IMR-90 (cell line): ENCODE results near the gene PDGFA. TPM values are rescaled to one million over a fixed set of nuclear protein-coding genes. Genes with fewer than 3 reads are reported as not detected.
A peak's percentile ranks its signal among the peaks of the same experiment; 100 is the strongest.

Source experiments
- ATAC-seq: fragments of 200-7000 bp; cut with Tn5 transposase; 2 replicates; pipeline ENCODE4 v1.9.1; 2020; ENCODE audit warnings: low read depth, mild to moderate bottlenecking, moderate library complexity
- BruUV-seq: library from RNA; stranded (reverse); fragments of 400-500 nt; replicated peaks from 2 replicates; lab custom pipeline; 2021; lab: Mats Ljungman, UMichigan
- CTCF ChIA-PET: fragments of 300-600 bp; formaldehyde crosslinking; extraction: SDS; loops from one replicate; lab custom pipeline; 2021; ENCODE audit warnings: antibody characterized with exemption; lab: Yijun Ruan, JAX
- POLR2A ChIA-PET: fragments of 300-600 bp; sonication (Branson Sonifier 250); formaldehyde crosslinking; loops from one replicate; lab custom pipeline; 2022; ENCODE audit warnings: antibody characterized with exemption; ENCODE audit not compliant: unreplicated experiment; lab: Charles Lee
- DNase-seq: peaks from one replicate; pipeline ENCODE4 v3.0.0; 2013
- H2AFZ ChIP-seq: replicated peaks from 2 replicates; pipeline ENCODE3; 2013; ENCODE audit warnings: low read length, mild to moderate bottlenecking; ENCODE audit not compliant: poor library complexity
- H2AK5ac ChIP-seq: 2 replicates; pipeline ENCODE4 v1.6.1; 2013; ENCODE audit warnings: low read depth, low read length, inconsistent platforms
- H2AK9ac ChIP-seq: replicated peaks from 2 replicates; pipeline ENCODE3; 2013; ENCODE audit warnings: mild to moderate bottlenecking, low read depth, low read length, moderate library complexity; ENCODE audit not compliant: poor library complexity
- H2BK120ac ChIP-seq: 2 replicates; pipeline ENCODE4 v1.6.1; 2013; ENCODE audit warnings: low read depth, low read length, inconsistent platforms
- H2BK15ac ChIP-seq: 3 replicates; pipeline ENCODE4 v1.6.1; 2013; ENCODE audit warnings: low read depth, low read length, inconsistent platforms
- H2BK20ac ChIP-seq: 2 replicates; pipeline ENCODE4 v1.6.1; 2013; ENCODE audit warnings: low read depth, mild to moderate bottlenecking, inconsistent platforms, low read length, moderate library complexity
- H2BK5ac ChIP-seq: 2 replicates; pipeline ENCODE4 v1.6.1; 2013; ENCODE audit warnings: mild to moderate bottlenecking, low read depth, low read length, inconsistent platforms; ENCODE audit not compliant: poor library complexity, severe bottlenecking
- H3K14ac ChIP-seq: replicated peaks from 2 replicates; pipeline ENCODE4 v1.6.1; 2013; ENCODE audit warnings: low read depth, low read length, inconsistent platforms
- H3K18ac ChIP-seq: 2 replicates; pipeline ENCODE4 v1.6.1; 2013; ENCODE audit warnings: low read depth, low read length, control low read depth
- H3K23ac ChIP-seq: 2 replicates; pipeline ENCODE4 v1.6.1; 2013; ENCODE audit warnings: low read depth, low read length, inconsistent platforms
- H3K27ac ChIP-seq: 2 replicates; pipeline ENCODE4 v1.5.1; 2013; ENCODE audit warnings: mild to moderate bottlenecking, control low read depth, low read length; ENCODE audit not compliant: insufficient read depth
- H3K27me3 ChIP-seq: 2 replicates; pipeline ENCODE4 v1.6.1; 2013; ENCODE audit warnings: low read length; ENCODE audit not compliant: control insufficient read depth, insufficient read depth
- H3K36me3 ChIP-seq: 2 replicates; pipeline ENCODE4 v1.6.1; 2013; ENCODE audit warnings: low read length, mixed read lengths; ENCODE audit not compliant: control insufficient read depth, insufficient read depth
- H3K4ac ChIP-seq: 2 replicates; pipeline ENCODE4 v1.6.1; 2013; ENCODE audit warnings: low read depth, low read length, inconsistent platforms
- H3K4me1 ChIP-seq: 2 replicates; pipeline ENCODE4 v1.6.1; 2013; ENCODE audit warnings: low read length, mixed read lengths; ENCODE audit not compliant: control insufficient read depth, insufficient read depth
- H3K4me2 ChIP-seq: 2 replicates; pipeline ENCODE4 v1.6.1; 2013; ENCODE audit warnings: low read depth, mild to moderate bottlenecking, control low read depth, low read length, moderate library complexity
- H3K4me3 ChIP-seq: 2 replicates; pipeline ENCODE4 v1.5.1; 2013; ENCODE audit warnings: low read depth, mild to moderate bottlenecking, control low read depth, low read length, moderate library complexity; ENCODE audit not compliant: insufficient read depth
- H3K56ac ChIP-seq: 2 replicates; pipeline ENCODE4 v1.6.1; 2013; ENCODE audit warnings: low read length, inconsistent platforms; ENCODE audit not compliant: insufficient read depth; ENCODE audit errors: extremely low read depth
- H3K79me1 ChIP-seq, 2 experiments: 2 replicates each; pipeline ENCODE4 v1.6.1; 2013; ENCODE audit warnings: low read length in 2 of 2, inconsistent platforms in 1 of 2, low read depth in 1 of 2
- H3K9ac ChIP-seq: 2 replicates; pipeline ENCODE4 v1.6.1; 2013; ENCODE audit warnings: low read depth, low read length, control low read depth
- H3K9me1 ChIP-seq: 2 replicates; pipeline ENCODE4 v1.6.1; 2013; ENCODE audit warnings: low read length, inconsistent platforms; ENCODE audit not compliant: insufficient read depth
- H3K9me3 ChIP-seq: 2 replicates; pipeline ENCODE4 v1.6.1; 2013; ENCODE audit warnings: low read length; ENCODE audit not compliant: control insufficient read depth, insufficient read depth
- H4K20me1 ChIP-seq: 2 replicates; pipeline ENCODE4 v1.6.1; 2013; ENCODE audit warnings: low read length, inconsistent platforms; ENCODE audit not compliant: insufficient read depth
- H4K5ac ChIP-seq: 2 replicates; pipeline ENCODE4 v1.6.1; 2013; ENCODE audit warnings: mild to moderate bottlenecking, low read depth, low read length, control low read depth
- H4K8ac ChIP-seq, 2 experiments: 2 replicates each; pipeline ENCODE4 v1.6.1; 2013; ENCODE audit warnings: low read depth in 2 of 2, low read length in 2 of 2, control low read depth in 1 of 2, inconsistent platforms in 1 of 2
- H4K91ac ChIP-seq: 2 replicates; pipeline ENCODE4 v1.6.1; 2013; ENCODE audit warnings: low read depth, low read length, inconsistent platforms; ENCODE audit not compliant: insufficient read depth
- CTCF ChIP-seq: conservative IDR thresholded peaks from 2 replicates; pipeline ENCODE4 v1.5.1; 2012; ENCODE audit warnings: mild to moderate bottlenecking, low read depth, low read length, improper control_type of control experiment
- ELK1 ChIP-seq: fragments of 150-350 bp; IDR thresholded peaks from 2 replicates; pipeline ENCODE4 v1.6.1; 2016; ENCODE audit warnings: low read depth, mild to moderate bottlenecking, low read length, moderate library complexity, borderline replicate concordance
- FOS ChIP-seq: fragments of 150-350 bp; IDR thresholded peaks from 2 replicates; pipeline ENCODE4 v1.6.1; 2016; ENCODE audit warnings: low read depth, low read length
- MXI1 ChIP-seq: IDR thresholded peaks from 2 replicates; pipeline ENCODE4 v1.6.1; 2012; ENCODE audit warnings: low read depth, mild to moderate bottlenecking, low read length, moderate library complexity, borderline replicate concordance
- NFE2L2 ChIP-seq: fragments of 150-350 bp; IDR thresholded peaks from 2 replicates; pipeline ENCODE4 v1.6.1; 2016; ENCODE audit warnings: low read depth, mild to moderate bottlenecking, low read length
- POLR2A ChIP-seq: IDR thresholded peaks from 2 replicates; pipeline ENCODE4 v1.6.1; 2012; ENCODE audit warnings: mild to moderate bottlenecking, low read depth, low read length
- RAD21 ChIP-seq: IDR thresholded peaks from 2 replicates; pipeline ENCODE4 v1.6.1; 2012; ENCODE audit warnings: low read length, improper control_type of control experiment
- RCOR1 ChIP-seq: IDR thresholded peaks from 2 replicates; pipeline ENCODE4 v1.6.1; 2012; ENCODE audit warnings: mild to moderate bottlenecking, low read length, improper control_type of control experiment; ENCODE audit not compliant: insufficient replicate concordance
- SMC3 ChIP-seq: fragments of 150-350 bp; IDR thresholded peaks from 2 replicates; pipeline ENCODE4 v1.6.1; 2016; ENCODE audit warnings: low read depth, mild to moderate bottlenecking, antibody characterized with exemption, low read length, moderate library complexity
- USF2 ChIP-seq: fragments of 150-350 bp; IDR thresholded peaks from 2 replicates; pipeline ENCODE4 v1.6.1; 2017; ENCODE audit warnings: mild to moderate bottlenecking, antibody characterized with exemption, low read length, low read depth
- WGBS, 2 experiments: methylation state at CpG; one replicate each; pipeline versions ENCODE4 v1.1.5 to v1.1.7; 2013; ENCODE audit warnings: missing lambda C conversion rate in 2 of 2; ENCODE audit not compliant: insufficient read length in 1 of 2; ENCODE audit errors: extremely low coverage in 2 of 2; 5-methylcytosine and 5-hydroxymethylcytosine counted together
- dilution Hi-C: fragments of 300-500 bp; cut with HindIII; formaldehyde crosslinking; loops from one replicate; pipeline ENCODE4 v1.14.3; 2018; ENCODE audit warnings: low sequenced_read_pairs; ENCODE audit not compliant: unreplicated experiment
- in situ Hi-C: fragments of 300-500 bp; cut with MboI; formaldehyde crosslinking; loops from 3 replicates; pipeline ENCODE4 v1.14.3; 2019; ENCODE audit warnings: low sequenced_read_pairs, inconsistent platforms, mixed read lengths
- intact Hi-C: fragments of 100-400 bp; cut with micrococcal nuclease; formaldehyde crosslinking; loops from 2 replicates; pipeline ENCODE4 v1.10.0; 2022
- polyA plus RNA-seq, 3 experiments: library from polyadenylated mRNA; depleted of rRNA; stranded (reverse); fragments of >200 nt; gene quantifications; 2 replicates each; pipeline ENCODE4 v1.2.3, GENCODE V29; 2012; ENCODE audit warnings: low replicate concordance in 1 of 3
- total RNA-seq: library from RNA; depleted of rRNA; stranded (reverse); fragments of >200 nt; gene quantifications from 2 replicates; pipeline ENCODE4 v1.2.3, GENCODE V29; 2012

The PDGFA gene
- total and polyA plus RNA-seq, 2 of the 4 experiments (the other 2 are of a cell fraction): 3.3 to 3.8 TPM

GRCh38 chr7:482521-483083 is 37.0 kb downstream of the PDGFA start:
- Histone ChIP-seq H3K9me1 (peaks cover 3% of the 10 kb centered on the region), H4K8ac (no peak overlapping the region), H2AFZ (no peak overlapping the region), H2BK120ac (no peak overlapping the region), H4K20me1 (no peaks in the 10 kb centered on the region), H3K23ac (no peak overlapping the region), H3K36me3 (no peaks in the 10 kb centered on the region), H3K9ac (no peak overlapping the region), H2BK15ac (no peak overlapping the region), H3K4me2 (no peak overlapping the region), H3K56ac (no peak overlapping the region), H2AK5ac (no peak overlapping the region), H2BK20ac (no peak overlapping the region), H4K5ac (no peak overlapping the region), H2AK9ac (no peak overlapping the region), H3K27ac (no peak overlapping the region), H3K27me3 (peaks cover 47% of the 10 kb centered on the region), H3K18ac (no peak overlapping the region), H3K4me1 (peaks cover 5% of the 10 kb centered on the region; the same call in 1 of the 2 replicates), H4K91ac (no peak overlapping the region), H3K4me3 (no peak overlapping the region), H3K14ac (no peak overlapping the region), H3K79me1 (no peaks in the 10 kb centered on the region), H3K4ac (no peak overlapping the region), H3K9me3 (peaks cover 1% of the 10 kb centered on the region; the same call in 1 of the 2 replicates), H2BK5ac (peak overlapping the region; percentile 60)
- POLR2A ChIA-PET: no interaction called here
- intact Hi-C loops (no loop called here), dilution Hi-C loops (no loop called here), in situ Hi-C loops (no loop called here)
- no peak for DNase-seq
- TF ChIP-seq RAD21 (no peak), USF2 (no peak), NFE2L2 (no peak), POLR2A (no peak), CTCF (no peak), RCOR1 (no peak), SMC3 (no peak), MXI1 (no peak), FOS (no peak), ELK1 (no peak)
- ATAC-seq: no peak
- 86 to 100% methylated on average over 1 of the region's 1 CpG for WGBS, 2 experiments
- CTCF ChIA-PET: no interaction called here
- no TSS peak for BruUV-seq
